Measurements from ENCODE around the gene OSBPL5. TPM values are rescaled to one million over a fixed set of nuclear protein-coding genes. Genes with fewer than 3 reads are reported as not detected.
"Not testable (repeated sequence)": the region's sequence is repeated elsewhere in the genome, so short reads cannot be mapped to it uniquely, and the experiment has no call there.

OSBPL5 gene
- total RNA-seq, 1 donor = 20.5 TPM

DNA sequence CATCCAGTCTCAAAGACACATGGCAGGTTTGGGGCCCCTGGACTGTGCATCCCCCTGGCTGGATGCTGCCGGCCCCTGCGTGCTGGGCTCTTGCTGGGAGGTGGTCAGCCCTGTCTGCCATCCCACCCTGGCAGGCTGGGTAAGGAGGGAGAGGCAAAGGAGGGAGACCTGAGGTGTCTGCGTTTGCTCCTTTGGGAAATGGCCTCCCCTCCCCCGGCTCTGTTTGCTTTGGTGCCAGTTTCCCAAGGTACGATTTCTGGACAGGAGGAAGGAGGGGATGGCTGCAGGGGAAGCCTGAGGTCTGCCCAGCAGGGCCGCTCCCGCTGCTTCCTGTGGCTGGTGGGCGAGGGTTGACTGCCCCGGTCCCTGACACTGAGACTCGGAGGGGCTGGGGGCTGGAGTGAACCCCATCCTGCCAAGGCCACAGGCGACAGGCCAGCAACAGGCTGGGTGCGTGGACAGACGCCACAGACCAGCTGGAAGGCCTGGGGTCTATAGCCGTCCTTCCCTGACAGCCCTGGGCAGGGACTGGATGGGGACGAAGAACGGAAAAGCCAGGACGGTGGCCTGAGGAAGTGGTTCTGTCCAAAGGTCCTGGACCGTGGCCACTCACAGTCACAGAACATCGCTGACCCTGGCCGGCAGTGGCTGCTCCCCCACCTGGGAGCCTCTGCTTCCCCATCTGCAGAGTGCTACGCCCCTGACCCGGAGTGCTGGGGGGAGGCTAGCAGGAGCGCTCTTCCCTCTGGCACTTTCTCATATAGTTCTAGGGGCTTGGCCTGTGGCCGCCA lies 38.0 kb downstream of the OSBPL5 start:
- no peak for DNase-seq (ENCODE audit: low read depth in 2 of 3, low spot score in 2 of 3)

DNA sequence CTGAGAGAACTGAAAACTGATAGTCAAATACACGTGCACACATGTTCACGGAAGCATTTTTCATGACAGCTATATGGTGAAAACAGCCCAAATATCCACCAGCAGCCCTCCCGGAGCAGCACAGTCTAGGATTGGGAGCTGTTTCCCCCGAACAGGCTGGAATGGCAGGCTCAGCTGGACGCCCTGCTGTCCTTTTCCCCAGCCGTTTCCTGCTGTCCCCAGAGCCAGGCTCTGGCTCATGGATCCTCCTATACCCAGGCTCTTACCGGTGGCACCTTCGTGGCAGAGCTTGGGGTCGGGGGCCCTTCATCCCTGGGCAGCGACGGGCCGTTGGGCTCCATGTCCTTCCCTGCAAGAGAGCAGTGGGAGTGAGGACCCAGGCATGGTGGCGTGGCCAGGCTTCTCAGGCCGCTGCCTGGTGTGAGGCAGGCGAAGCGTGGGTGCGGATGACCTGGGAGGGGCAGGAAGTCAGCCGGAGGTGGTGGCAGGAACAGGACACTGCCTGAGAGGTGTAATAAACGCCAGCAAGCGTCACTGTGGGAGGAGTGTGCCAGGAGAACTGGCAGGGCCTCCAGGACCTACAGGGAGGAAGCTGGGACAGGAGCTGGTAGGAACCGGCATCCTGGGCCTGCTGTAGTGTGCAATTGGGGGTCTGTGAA lies 38.8 kb downstream of the OSBPL5 start:
- no peak for DNase-seq (ENCODE audit: low read depth in 2 of 3, low spot score in 2 of 3)

GRCh38 chr11:3124821-3125220 lies 40.3 kb downstream of the OSBPL5 start:
- no peak for DNase-seq (ENCODE audit: low read depth in 2 of 3, low spot score in 2 of 3)

DNA sequence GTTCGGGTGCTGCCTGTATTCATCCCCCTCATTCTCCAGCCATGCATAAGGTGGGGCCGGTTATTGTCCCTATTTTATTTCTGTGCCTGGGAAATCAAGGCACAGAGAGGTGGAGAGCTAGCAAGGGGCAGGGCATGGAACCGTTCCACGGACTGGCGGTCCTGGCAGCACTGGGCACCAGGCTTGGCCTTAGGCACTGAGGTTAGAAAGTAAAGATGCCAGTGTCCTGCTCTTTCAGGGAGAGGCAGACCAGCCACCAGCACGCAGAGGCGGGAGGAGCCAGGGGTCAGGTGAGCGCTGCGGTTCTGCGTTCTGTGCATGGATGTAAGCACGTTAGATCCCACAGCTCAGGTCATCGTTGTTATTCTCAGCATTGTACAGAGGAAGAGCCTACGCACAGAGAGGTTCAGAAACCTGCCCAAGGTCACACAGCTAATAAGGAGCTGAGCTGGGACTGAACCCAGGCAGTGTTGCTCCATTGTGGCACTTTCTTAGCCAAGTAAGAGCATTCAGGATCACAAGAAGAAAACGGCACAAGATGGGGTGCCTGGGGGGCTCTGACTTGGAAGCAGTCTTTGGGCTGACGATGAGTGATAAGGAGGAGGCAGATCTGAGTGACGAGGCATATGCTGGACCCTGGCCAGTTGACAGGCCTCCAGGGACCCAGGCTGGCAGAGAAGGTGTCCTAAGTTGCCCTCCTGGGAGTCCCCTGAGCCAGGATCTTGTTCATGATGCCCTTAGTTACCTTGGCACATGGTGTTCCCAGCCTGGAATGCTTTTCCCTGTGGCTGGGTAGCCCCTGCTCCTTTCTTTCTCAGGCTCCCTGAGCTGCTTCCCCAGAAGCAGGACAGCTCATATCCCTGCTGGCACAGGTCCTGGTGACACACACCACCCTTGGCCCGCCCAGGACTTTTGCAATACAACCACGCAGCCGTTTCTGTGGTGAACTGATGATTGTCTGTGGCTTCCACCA lies 41.1 kb downstream of the OSBPL5 start:
- DNase-seq (ENCODE audit: low read depth in 2 of 3, low spot score in 2 of 3) = peak in 2 of 3 donors; percentile 20 to 28

DNA sequence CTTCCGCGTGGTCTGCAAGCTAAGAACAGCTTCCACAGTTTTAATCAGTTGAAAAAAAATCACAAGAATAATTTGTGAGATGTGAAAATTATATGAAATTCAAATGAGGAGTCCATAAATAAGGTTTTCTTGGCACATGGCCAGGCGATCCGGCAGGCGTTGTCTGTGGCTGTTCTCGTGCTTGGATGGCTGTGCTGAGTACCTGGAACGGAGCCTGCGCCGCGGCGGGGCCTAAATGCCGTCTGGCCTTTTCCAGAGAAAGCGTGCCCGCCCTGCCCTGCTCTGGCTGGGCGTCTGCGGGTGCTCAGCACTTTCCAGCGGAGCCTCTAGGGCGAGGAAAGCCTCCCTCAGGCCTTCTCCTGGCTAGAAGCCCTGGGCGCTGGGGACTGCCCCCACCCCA lies 41.8 kb downstream of the OSBPL5 start:
- DNase-seq (ENCODE audit: low read depth in 2 of 3, low spot score in 2 of 3) = no peak

GRCh38 chr11:3122775-3123201 lies 42.3 kb downstream of the OSBPL5 start:
- no peak for DNase-seq (ENCODE audit: low read depth in 2 of 3, low spot score in 2 of 3)

- DNase-seq (ENCODE audit: low read depth in 2 of 3, low spot score in 2 of 3) = no peak
These were observed 43.0 kb downstream of the OSBPL5 start for GRCh38 chr11:3121931-3122774.

GRCh38 chr11:3121416-3121815 lies 43.7 kb downstream of the OSBPL5 start:
- no peak for DNase-seq (ENCODE audit: low read depth in 2 of 3, low spot score in 2 of 3)

DNA sequence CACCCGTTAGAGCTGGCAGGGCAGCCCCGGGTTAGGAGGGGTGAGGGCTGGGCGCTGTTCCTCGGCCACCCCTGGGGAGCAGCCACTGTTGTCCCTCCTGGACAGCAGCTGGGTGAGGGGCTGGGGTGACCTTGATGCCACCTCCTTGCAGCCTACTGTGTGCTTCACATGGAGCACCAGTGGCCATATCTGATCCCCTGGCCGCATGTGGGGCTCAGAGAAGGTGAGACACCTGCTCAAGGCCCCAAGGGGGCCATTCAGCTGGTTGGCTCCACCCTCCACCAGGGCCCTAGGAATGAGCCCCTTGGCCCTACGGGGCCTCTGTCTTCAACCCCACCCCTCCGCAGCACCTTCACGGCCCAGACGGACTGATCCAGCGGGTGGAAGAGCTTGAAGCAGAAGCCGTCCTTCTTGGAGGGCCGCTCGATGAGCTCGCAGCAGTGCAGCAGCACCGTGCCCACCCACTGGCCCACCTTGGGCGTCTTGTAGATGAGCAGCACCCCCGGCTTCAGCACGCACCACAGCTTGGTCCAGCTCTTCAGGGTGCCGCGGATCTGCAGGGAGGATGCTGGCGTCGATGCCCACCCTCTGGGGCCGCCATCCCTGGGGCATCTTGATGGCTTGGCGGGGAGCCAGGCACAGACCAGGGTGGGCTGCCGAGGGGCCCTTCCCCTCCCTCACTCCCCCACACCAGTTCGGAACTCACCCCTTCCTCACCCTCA lies 44.9 kb downstream of the OSBPL5 start:
- DNase-seq (ENCODE audit: low read depth in 2 of 3, low spot score in 2 of 3) = no peak

GRCh38 chr11:3119141-3119821 lies 45.8 kb downstream of the OSBPL5 start:
- no peak for DNase-seq (ENCODE audit: low read depth in 2 of 3, low spot score in 2 of 3)

- DNase-seq (ENCODE audit: low read depth in 2 of 3, low spot score in 2 of 3) = no peak
These were observed 49.8 kb downstream of the OSBPL5 start for GRCh38 chr11:3115321-3115720.

DNA sequence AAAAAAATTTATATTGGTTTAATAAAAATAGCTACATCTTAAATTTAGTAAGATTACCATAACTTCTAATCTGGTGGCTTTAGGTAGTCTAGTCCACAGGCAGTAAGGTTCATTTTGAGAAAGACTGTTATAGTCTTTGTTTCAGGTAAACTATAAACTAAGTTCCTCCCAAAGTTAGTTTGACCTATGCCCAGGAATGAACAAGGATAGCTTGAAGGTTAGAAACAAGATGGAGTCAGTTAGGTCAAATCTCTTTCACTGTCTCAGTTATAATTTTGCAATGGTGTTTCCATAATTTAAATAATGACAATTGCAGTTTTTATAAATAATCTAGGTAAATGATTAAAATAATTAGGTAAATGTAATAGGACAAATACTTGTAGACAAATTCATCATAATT lies 51.4 kb downstream of the OSBPL5 start:
- not testable (repeated sequence) for DNase-seq (ENCODE audit: low read depth in 2 of 3, low spot score in 2 of 3)

DNA sequence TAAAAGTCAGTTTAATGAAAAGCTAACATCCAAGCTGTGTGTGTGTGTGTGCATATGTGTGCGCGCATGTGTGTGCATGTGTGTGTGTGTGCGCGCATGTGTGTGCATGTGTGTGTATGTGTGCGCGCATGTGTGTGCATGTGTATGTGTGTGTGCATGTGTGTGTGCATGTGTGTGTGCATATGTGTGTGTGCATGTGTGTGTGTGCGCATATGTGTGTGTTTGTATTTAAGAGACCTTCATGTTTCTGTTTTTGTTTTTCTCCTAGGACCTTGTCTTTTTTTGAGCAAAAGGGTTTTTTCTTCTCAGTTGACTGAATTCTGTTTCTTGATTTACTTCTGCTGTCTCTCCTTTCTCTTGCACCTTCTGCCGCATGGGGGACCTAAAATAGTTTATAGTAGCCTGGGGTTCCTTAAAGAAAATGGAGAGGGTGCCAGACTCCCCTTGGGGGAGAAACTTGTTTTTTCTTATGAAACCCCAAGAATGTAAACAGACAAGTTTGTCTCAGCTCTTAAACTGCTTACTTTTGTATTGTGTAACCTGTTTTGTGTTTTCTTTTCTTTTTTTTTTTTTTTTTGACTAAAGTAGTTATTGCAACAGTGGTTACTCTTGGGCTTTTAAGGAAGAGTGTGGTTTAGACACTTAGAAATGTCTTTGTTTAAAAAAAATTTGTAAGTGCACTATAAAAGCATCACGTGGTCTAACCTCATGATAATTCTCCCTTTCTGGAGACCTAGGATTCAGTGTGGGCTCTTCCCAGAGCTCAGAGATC lies 53.0 kb downstream of the OSBPL5 start:
- no peak for DNase-seq (ENCODE audit: low read depth in 2 of 3, low spot score in 2 of 3)

DNA sequence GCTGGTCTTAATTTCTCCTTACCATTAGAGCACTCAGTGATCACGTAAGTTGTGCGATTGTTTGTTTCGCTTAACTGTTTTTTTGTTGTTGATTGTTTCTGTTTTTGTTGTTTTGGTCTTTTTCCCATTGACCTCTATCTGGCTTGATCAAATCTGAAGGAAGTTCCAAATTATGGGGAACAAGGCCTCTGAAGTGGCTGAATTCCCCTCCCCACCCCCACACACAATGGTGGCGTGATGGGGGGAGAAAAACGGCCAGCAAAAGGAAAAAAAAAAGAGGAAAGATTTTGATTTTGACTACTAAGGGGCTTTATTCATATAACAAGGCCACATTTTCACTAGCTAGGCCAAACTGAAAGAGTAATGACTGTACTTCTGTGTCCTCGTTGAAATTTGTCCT lies 53.6 kb downstream of the OSBPL5 start:
- DNase-seq (ENCODE audit: low read depth in 2 of 3, low spot score in 2 of 3) = no peak

DNA sequence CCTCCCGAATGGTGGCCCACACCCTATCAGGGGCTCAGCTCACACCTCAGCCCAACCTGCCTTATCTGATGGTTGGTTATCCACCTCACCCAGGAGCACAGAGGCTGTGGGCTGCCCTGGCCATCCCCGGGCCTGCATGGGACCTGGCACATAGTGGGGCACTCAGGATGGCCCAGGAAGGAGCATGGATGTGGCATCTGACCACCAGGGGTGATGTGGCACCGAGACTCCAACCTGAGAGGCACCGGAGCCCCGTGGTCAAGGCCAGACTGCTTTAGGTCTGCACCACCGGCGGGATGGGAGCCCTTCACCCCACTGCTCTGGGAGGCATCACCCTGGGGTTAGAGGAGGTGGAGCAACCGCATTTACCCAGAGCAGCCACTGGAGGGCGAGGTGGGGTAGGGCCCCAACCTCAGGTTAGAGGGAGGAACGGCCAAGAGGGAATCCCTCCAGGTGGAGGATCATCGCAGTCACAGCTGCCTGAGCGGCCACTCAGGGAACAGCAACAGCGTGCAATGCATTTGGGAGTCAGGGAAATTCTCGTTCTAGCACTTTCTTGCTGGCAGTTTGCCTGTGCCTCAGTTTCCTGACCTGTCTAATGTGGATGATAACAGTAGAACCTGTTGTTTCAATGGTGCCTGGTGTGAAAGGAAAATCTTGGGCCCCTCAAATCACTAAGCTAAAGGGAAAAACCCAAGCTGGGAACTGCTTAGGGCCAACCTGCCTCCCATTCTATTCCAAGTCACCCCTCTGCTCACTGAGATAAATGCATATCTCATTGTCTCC lies 55.0 kb downstream of the OSBPL5 start:
- DNase-seq (ENCODE audit: low read depth in 2 of 3, low spot score in 2 of 3) = peak in 2 of 3 donors; percentile 47 to 68

DNA sequence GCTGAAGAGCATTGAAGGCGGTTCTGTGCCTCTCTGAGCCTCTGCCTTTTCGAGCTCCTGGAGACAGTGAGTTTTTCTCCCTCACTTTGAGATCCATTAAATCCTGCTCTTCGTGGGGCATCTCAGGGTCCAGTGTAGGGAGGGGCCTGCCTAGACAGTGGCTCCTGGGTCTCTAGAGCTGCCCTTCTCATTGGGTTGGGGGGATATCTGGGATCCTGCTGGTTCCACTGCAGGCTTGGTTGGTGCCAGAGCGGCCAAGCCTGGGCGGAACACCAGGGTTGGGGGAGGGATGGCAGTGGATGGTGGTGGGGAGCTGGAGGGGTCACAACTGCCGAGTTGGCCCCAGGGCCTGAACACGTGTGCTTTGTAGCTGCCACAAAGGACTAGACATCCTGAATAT lies 55.7 kb downstream of the OSBPL5 start:
- no peak for DNase-seq (ENCODE audit: low read depth in 2 of 3, low spot score in 2 of 3)

- no peak for DNase-seq (ENCODE audit: low read depth in 2 of 3, low spot score in 2 of 3)
These were observed 56.9 kb downstream of the OSBPL5 start for GRCh38 chr11:3108183-3108721.

Data from hematopoietic multipotent progenitor cell (in vitro differentiated cells).